ENCODE measurements around the gene CACNA1B. TPM values are rescaled to one million over a fixed set of nuclear protein-coding genes. Genes with fewer than 3 reads are reported as not detected.

Gene CACNA1B
- total and polyA plus RNA-seq, 7 experiments from 2014 or later = 0.07 TPM; not detected in 6

DNA sequence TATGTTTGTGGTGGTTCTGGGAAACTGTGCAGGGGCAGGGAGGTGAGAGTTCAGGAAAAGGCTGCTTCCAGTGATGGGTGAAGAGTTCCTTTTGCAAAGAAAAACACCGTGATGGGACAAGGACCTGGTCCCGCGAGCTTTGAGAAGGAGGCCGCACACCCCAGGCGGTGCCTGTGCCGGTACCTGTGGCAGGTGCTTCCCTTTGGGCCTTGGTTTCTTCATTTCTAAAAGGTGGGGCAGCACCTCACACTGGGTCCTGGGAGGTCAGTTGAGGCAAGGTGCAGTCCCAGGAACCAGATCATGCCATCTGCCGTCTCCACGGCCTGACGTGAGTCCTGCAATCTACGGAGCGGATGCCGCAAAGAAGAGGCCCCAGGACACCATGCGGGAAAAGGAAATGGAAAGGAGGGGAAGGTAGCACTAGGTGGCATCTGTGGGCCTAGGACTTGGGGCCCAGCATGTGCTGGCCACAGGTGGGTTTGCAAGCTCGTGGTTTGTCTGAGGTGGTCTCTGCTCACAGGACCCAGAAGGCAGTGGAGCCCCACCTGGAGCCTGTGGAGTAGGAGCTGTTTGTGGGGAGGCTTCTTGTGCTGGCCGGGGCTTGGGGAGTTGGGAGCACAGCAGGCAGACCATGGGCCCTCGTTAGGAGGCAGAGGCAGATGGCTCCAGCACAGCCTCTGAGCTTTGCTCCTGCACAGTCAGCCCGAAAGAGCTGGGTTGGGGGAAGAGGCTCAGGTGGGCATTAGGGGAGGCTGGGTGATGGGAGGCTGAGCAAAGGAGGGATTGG, 131.6 kb downstream of the CACNA1B start:
- DNase-seq (no peak), ATAC-seq (no peak)
- intact Hi-C loops (cut with micrococcal nuclease) = no loop called here
- POLR2A ChIA-PET = no interaction called here
- H3K36me3 ChIP-seq (ENCODE audit: control insufficient read depth in 2 of 3, insufficient read depth in 3 of 3, low read length in 3 of 3) = no peaks in the 10 kb centered on the region
- Mint-ChIP-seq H3K4me1 (no peaks in the 10 kb centered on the region), H3K27me3 (peaks cover 0 to 3% (median 0%) of the 10 kb centered on the region in 5 donors), H3K4me3 (no peak overlapping the region), H3K27ac (no peak overlapping the region), H3K36me3 (no peaks in the 10 kb centered on the region), H3K9me3 (no peaks in the 10 kb centered on the region)
- CTCF ChIA-PET = no interaction called here
- H3K27ac ChIP-seq (ENCODE audit: low read depth, low read length) = no peak overlapping the region
- no peaks in the 10 kb centered on the region for H3K27me3 ChIP-seq (ENCODE audit: control insufficient read depth in 2 of 2, insufficient read depth in 2 of 2, low read length in 2 of 2)
- H3K9me3 ChIP-seq (ENCODE audit: control insufficient read depth in 2 of 3, low read length in 3 of 3) = no peaks in the 10 kb centered on the region
- no peak overlapping the region for H3K4me3 ChIP-seq (ENCODE audit: low read length)
- no peaks in the 10 kb centered on the region for H3K4me1 ChIP-seq (ENCODE audit: control insufficient read depth in 2 of 2, insufficient read depth in 2 of 2, low read length in 2 of 2)

DNA sequence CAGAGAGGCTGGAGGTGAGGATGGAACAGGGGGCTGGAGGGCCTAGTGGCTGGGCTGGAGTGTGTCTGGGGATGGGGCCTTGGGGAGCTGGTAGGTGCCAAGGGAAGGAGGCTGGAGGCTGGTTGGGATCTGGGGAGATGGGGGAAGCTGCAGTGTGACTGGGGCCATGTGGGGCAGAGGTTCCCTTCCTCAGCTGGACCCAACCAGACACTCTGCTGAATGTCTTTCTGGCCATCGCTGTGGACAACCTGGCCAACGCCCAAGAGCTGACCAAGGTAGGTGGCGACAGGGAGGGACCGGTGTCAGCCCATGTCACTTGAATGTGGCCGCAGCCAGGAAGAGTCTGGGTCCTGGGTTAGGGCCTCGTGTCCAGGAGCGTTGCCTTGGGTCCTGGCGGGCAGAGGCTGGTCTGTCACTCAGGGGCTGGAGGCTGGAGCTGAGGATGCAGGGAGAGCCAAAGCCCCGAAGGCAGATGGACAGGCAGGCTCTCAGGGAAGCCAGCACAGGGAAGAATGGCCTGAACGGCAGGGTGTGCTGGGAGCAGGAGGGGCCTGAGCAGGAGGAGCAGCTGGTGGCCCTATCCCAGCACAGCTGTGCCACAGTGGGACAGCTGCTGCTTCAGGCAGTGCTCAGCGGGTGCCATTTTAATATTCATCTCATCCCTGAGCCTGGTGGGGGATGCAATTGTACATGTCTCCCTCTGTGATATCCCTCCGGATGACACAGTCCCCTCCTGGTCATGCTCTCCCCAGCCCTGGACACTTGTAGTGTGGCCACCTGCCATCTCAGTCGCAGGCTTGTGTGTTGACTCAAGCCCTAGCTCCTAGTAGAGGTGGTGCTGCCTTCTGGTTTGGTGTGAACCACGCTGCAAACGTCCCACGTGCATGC, 132.5 kb downstream of the CACNA1B start:
- Histone ChIP-seq H3K4me1 (ENCODE audit: control insufficient read depth in 2 of 2, insufficient read depth in 2 of 2, low read length in 2 of 2) (no peaks in the 10 kb centered on the region), H3K27me3 (ENCODE audit: control insufficient read depth in 2 of 2, insufficient read depth in 2 of 2, low read length in 2 of 2) (no peaks in the 10 kb centered on the region), H3K27ac (ENCODE audit: low read depth, low read length) (no peak overlapping the region), H3K4me3 (ENCODE audit: low read length) (no peak overlapping the region), H3K9me3 (ENCODE audit: control insufficient read depth in 2 of 3, low read length in 3 of 3) (no peaks in the 10 kb centered on the region), H3K36me3 (ENCODE audit: control insufficient read depth in 2 of 3, insufficient read depth in 3 of 3, low read length in 3 of 3) (no peaks in the 10 kb centered on the region)
- DNase-seq (peak in 1 of 9 donors; percentile 16), ATAC-seq (no peak)
- Mint-ChIP-seq H3K4me3 (no peak overlapping the region), H3K36me3 (no peaks in the 10 kb centered on the region), H3K27ac (no peak overlapping the region), H3K4me1 (no peaks in the 10 kb centered on the region), H3K27me3 (no peaks in the 10 kb centered on the region), H3K9me3 (no peaks in the 10 kb centered on the region)
- POLR2A ChIA-PET = no interaction called here
- CTCF ChIA-PET = no interaction called here
- intact Hi-C loops (cut with micrococcal nuclease) = no loop called here

DNA sequence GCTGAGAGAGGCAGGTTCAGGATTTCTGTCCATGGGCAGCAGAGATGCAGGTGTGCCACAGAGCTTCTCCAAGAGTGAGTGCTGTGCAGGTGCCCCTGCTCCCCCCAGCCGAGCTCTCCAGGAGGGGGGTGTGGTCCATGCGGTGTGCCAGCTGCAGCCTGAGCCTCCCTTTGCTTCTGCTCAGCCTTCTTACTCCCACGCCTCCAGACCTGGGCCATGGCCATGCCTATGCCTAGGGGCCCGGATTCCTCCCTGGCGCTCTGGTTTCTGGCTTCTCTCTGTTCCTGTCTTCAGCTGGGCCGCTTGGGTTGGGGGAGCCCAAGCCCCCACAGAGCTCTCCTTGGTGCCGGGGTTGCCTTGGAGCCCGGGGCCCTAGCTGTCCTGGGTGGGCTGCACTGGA, 133.3 kb downstream of the CACNA1B start:
- Mint-ChIP-seq H3K36me3 (no peaks in the 10 kb centered on the region), H3K4me3 (no peak overlapping the region), H3K27me3 (no peaks in the 10 kb centered on the region), H3K27ac (no peak overlapping the region), H3K4me1 (no peaks in the 10 kb centered on the region), H3K9me3 (no peaks in the 10 kb centered on the region)
- H3K27me3 ChIP-seq (ENCODE audit: control insufficient read depth in 2 of 2, insufficient read depth in 2 of 2, low read length in 2 of 2) = no peaks in the 10 kb centered on the region
- H3K4me3 ChIP-seq (ENCODE audit: low read length) = no peak overlapping the region
- intact Hi-C loops (cut with micrococcal nuclease) = no loop called here
- H3K9me3 ChIP-seq (ENCODE audit: control insufficient read depth in 2 of 3, low read length in 3 of 3) = no peaks in the 10 kb centered on the region
- POLR2A ChIA-PET = no interaction called here
- CTCF ChIA-PET = no interaction called here
- H3K4me1 ChIP-seq (ENCODE audit: control insufficient read depth in 2 of 2, insufficient read depth in 2 of 2, low read length in 2 of 2) = no peaks in the 10 kb centered on the region
- H3K27ac ChIP-seq (ENCODE audit: low read depth, low read length) = no peak overlapping the region
- DNase-seq = no peak
- no peak for ATAC-seq
- H3K36me3 ChIP-seq (ENCODE audit: control insufficient read depth in 2 of 3, insufficient read depth in 3 of 3, low read length in 3 of 3) = no peaks in the 10 kb centered on the region

DNA sequence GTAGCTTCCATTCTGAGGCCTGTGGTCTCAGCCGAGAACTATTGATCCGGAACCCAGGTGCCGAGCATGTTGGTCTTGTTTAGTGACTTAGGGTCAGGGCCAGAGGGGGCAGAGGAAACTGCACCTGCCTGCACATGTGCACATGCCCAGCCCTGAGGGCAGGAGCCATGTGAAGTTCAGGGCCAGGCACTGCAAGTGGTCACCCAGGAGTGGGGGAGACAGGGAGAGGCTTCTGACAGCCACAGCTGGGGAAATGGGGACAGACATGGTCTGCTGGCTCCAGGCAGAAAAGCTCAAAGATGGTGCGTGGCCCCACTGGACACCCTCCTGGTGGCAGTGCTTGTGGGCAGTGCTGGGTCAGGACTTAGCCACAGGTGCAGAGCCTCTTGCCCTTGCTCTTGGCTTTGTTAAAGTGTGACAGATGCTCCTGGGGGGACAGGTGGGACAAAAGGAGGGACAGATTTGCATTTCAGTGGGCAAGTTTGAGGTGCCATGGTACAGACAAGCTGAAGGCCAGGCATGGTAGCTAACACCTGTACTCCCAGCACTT, 134.4 kb downstream of the CACNA1B start:
- H3K9me3 Mint-ChIP-seq = no peaks in the 10 kb centered on the region
- no peaks in the 10 kb centered on the region for H3K9me3 ChIP-seq (ENCODE audit: control insufficient read depth in 2 of 3, low read length in 3 of 3)
- no peak overlapping the region for H3K27ac Mint-ChIP-seq
- intact Hi-C loops (cut with micrococcal nuclease) = no loop called here
- POLR2A ChIA-PET = no interaction called here
- H3K27ac ChIP-seq (ENCODE audit: low read depth, low read length) = no peak overlapping the region
- H3K4me1 Mint-ChIP-seq = peaks cover 0 to 8% (median 0%) of the 10 kb centered on the region in 7 donors
- no peaks in the 10 kb centered on the region for H3K36me3 Mint-ChIP-seq
- peaks cover 0 to 3% (median 0%) of the 10 kb centered on the region in 5 donors for H3K27me3 Mint-ChIP-seq
- H3K4me1 ChIP-seq (ENCODE audit: control insufficient read depth in 2 of 2, insufficient read depth in 2 of 2, low read length in 2 of 2) = no peaks in the 10 kb centered on the region
- CTCF ChIA-PET = no interaction called here
- H3K4me3 ChIP-seq (ENCODE audit: low read length) = no peak overlapping the region
- no peaks in the 10 kb centered on the region for H3K36me3 ChIP-seq (ENCODE audit: control insufficient read depth in 2 of 3, insufficient read depth in 3 of 3, low read length in 3 of 3)
- no peak overlapping the region for H3K4me3 Mint-ChIP-seq
- no peak for DNase-seq
- no peaks in the 10 kb centered on the region for H3K27me3 ChIP-seq (ENCODE audit: control insufficient read depth in 2 of 2, insufficient read depth in 2 of 2, low read length in 2 of 2)
- ATAC-seq = no peak

DNA sequence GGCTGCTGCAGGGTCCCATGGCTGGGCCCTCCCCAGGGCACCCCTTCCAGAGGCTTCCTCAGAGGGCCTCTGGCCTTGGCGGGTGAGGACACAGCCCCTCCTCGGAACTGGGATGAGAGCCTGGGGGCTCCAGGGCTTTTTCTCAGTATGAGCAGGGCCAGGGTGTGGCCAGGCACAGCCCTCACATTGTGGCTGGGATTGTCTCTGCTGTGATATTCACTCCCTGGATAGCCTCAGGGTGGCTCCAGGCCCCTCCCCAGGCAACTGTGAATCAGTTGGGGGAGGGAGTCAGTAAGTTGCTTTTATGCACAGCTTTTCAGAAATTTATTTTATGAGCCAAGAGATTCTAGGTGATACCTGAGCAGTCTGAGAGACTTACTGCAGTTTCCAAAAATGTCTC, 135.7 kb downstream of the CACNA1B start:
- DNase-seq (no peak), ATAC-seq (no peak)
- H3K27me3 Mint-ChIP-seq = peaks cover 0 to 9% (median 0%) of the 10 kb centered on the region in 5 donors
- ChIA-PET CTCF (no interaction called here), POLR2A (no interaction called here)
- no peak overlapping the region for H3K27ac Mint-ChIP-seq
- no peaks in the 10 kb centered on the region for H3K36me3 Mint-ChIP-seq
- intact Hi-C loops (cut with micrococcal nuclease) = no loop called here
- Histone ChIP-seq H3K27me3 (ENCODE audit: control insufficient read depth in 2 of 2, insufficient read depth in 2 of 2, low read length in 2 of 2) (no peaks in the 10 kb centered on the region), H3K27ac (ENCODE audit: low read depth, low read length) (no peak overlapping the region), H3K9me3 (ENCODE audit: control insufficient read depth in 2 of 3, low read length in 3 of 3) (no peaks in the 10 kb centered on the region), H3K4me1 (ENCODE audit: control insufficient read depth in 2 of 2, insufficient read depth in 2 of 2, low read length in 2 of 2) (no peaks in the 10 kb centered on the region), H3K4me3 (ENCODE audit: low read length) (no peak overlapping the region), H3K36me3 (ENCODE audit: control insufficient read depth in 2 of 3, insufficient read depth in 3 of 3, low read length in 3 of 3) (no peaks in the 10 kb centered on the region)
- H3K4me1 Mint-ChIP-seq = peaks cover 0 to 13% (median 0%) of the 10 kb centered on the region in 7 donors
- no peaks in the 10 kb centered on the region for H3K9me3 Mint-ChIP-seq
- no peak overlapping the region for H3K4me3 Mint-ChIP-seq

DNA sequence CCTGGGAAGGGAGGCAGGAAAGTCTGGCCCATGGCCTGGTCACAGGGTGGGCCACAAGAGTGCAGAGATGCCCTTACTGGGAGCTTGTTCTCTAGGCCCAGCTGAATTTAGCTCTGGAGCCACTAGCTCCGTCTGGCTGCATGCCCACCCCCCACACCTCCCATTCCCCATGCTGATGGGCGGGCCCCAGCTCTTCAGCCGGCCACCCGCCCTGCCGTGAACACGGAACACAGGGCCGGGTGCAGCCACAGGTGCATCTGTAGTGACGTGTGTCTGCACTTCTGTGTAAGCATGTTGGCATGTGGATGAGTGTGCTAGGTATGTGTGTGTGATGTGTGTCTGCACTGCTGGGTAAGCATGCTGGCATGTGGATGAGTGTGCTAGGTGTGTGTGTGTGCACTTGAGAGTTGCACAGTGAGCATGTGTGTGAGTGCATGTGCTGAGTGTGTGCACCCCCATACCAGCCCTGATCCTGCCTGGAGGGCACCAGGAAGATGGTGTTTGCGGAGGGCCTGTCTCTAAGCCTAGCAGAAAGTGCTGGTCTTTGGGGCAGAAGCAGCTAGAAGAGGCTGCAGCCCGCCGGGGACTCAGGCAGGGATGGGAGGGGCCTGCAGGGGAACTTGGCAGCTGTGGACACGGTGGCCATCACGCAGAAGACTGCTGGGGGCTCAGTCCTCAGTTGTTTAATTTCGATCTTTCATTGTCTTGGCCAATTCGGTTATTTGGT, 136.4 kb downstream of the CACNA1B start:
- Mint-ChIP-seq H3K9me3 (no peaks in the 10 kb centered on the region), H3K27ac (no peak overlapping the region), H3K4me1 (peaks cover 0 to 13% (median 0%) of the 10 kb centered on the region in 7 donors), H3K36me3 (no peaks in the 10 kb centered on the region), H3K27me3 (peaks cover 0 to 9% (median 0%) of the 10 kb centered on the region in 5 donors), H3K4me3 (no peak overlapping the region)
- Histone ChIP-seq H3K4me3 (ENCODE audit: low read length) (no peak overlapping the region), H3K27me3 (ENCODE audit: control insufficient read depth in 2 of 2, insufficient read depth in 2 of 2, low read length in 2 of 2) (no peaks in the 10 kb centered on the region), H3K9me3 (ENCODE audit: control insufficient read depth in 2 of 3, low read length in 3 of 3) (no peaks in the 10 kb centered on the region), H3K4me1 (ENCODE audit: control insufficient read depth in 2 of 2, insufficient read depth in 2 of 2, low read length in 2 of 2) (no peaks in the 10 kb centered on the region), H3K36me3 (ENCODE audit: control insufficient read depth in 2 of 3, insufficient read depth in 3 of 3, low read length in 3 of 3) (no peaks in the 10 kb centered on the region), H3K27ac (ENCODE audit: low read depth, low read length) (no peak overlapping the region)
- DNase-seq (no peak), ATAC-seq (no peak)
- POLR2A ChIA-PET = no interaction called here
- CTCF ChIA-PET = no interaction called here
- intact Hi-C loops (cut with micrococcal nuclease) = no loop called here

Measured in naive thymus-derived CD4-positive, alpha-beta T cell (primary cell).